NCI-H2029 (cell line): ENCODE data around the gene SLC39A10.

ENCODE experiments used
- DNase-seq: peaks from one replicate; lab custom pipeline; 2025; lab: John Stamatoyannopoulos, UW

The SLC39A10 gene

DNA sequence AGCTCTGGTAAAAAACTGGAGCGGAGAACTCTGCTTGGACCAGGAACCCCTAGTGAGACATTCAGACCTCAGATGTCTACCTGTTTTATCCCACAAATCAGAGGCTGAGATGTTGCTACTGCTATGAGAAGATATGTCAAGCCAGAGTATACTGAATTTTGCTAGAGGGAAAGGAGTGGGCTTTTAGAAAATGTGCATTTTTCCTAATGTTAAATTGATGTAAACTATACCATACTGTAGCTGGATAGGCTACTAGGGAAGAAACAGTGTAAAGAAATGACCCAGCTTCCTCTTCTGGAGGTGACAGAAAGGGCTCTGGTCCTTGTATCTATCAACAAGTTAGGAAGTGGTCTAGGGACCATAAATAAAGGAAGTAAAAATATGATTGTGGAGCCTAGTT is 65.0 kb downstream of the SLC39A10 start:
- no peak for DNase-seq

DNA sequence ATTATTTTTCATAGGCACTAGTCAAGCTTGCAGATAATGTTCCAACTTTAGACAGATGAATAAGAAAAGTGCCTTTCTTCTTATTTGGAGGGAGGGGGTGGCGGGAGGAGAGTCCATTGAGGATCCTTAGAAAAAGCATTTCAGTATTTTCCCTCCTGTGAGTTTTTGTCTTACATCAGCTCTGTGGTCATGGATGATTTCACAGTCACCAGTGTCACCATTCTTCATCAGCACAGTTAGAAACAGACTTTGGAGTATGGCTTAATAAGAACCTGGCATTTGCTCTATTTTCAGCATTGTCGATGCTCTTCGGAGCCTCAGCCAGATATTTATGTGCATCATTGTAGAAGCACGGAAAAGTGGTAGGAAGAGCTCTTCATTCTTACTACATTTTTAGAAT is 70.1 kb downstream of the SLC39A10 start:
- no peak for DNase-seq

DNA sequence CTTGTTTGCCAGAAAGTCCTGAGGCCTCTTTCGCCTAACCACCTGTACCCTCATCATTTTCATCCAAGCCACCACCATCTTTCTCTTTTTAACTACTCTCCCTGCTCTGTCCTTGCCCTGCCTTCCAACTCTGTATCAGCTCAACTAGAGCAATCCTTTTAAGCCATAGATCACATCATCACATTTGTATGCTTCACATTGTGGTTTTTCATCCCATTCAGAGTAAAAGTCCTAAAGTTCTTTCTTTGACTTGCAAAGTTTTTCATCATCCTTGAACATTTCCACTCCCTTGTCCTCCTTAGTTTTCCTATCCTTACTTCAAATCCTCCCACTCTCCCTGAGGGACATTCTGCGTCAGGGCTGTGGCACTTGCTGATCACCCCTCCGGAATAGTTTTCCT is 73.9 kb downstream of the SLC39A10 start:
- no peak for DNase-seq

DNA sequence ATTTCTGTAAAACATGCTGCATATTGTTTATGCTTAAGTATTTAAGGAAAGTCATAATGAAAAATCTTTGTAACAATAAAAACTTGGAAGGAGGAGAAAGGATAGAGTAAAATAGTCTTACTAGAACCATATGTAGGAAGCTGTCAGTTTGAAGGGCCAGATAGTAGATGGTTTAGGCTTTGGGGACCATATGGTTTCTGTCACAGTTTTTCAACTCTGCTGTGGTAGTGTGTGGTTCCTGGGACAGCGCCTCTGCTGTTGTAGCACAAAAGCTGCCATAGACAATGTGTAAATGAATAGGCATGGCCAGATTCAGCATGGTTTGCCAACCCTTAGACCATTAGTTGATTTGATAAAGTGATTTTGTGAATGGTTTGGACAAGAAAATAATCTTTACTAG is 75.5 kb downstream of the SLC39A10 start:
- no peak for DNase-seq

DNA sequence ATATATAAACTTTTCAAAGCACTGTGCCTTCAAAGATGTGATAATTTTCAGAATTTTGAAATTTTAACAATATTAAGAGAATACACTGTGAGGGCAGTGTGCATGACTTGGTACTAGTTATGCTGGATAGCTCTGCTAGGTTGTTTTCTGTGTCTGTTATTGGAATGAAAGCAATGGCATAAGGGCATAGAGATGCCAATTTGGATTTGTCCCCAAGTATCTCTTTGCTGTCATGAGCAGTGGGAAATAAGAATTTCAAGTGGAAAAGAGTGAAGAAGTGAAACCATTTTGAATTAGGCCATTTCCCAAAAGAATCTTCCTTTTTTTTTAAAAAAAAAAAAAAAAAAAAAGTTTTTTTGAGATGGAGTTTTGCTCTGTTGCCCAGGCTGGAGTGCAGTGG is 76.8 kb downstream of the SLC39A10 start:
- DNase-seq = no peak

DNA sequence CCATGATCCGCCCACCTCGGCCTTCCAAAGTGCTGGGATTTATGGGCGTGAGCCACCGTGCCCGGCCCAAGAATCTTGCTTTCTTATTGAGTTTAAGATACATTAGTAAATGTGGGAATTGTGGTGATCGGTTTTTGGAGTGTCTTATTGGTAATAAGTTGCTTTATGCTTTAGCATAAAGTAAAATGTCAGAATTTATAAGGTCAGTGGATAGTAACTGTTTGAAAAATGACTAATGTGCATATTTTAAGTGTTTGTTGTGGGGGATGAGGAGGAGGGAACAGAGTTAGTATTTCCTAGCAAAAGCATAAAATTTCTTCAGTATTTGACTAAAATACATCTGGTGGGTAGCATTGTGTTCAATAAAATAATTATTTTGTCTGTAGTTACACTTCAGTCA is 77.4 kb downstream of the SLC39A10 start:
- DNase-seq = no peak

DNA sequence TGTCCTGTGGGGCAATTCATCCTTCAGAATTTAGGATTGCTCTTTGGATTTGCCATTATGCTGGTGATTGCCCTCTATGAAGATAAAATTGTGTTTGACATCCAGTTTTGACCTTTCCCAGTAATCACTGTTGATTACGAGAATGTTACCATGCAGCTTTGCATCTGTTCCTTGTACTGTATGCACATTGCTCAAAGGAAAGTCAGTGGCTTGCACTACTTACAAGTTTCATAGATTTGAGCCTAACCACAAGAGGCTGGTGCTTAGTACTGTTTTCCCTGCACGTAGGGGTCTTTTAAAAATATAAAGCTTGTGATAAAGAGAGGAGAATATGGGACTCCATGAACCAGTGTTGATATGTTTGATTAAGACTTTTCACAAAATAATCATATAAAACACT is 77.9 kb downstream of the SLC39A10 start:
- no peak for DNase-seq

DNA sequence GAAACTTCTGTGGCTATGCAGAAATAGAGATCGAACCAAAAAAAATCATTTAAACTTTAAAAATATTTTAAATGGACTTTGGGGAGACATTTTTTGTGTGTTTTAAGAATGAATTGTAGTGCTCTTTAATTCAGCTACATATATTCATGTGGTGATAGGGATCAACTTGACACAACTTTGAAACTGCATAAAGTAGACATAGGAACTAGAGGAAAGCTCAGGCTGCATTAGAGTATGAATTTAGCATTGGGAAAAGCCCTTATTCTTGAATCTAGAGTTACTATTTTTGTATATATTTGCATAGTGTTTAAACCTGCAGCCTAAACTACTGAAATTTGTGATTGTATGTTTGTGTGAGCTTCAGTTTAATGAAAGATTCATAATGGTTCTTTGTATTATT is 78.3 kb downstream of the SLC39A10 start:
- DNase-seq = no peak

DNA sequence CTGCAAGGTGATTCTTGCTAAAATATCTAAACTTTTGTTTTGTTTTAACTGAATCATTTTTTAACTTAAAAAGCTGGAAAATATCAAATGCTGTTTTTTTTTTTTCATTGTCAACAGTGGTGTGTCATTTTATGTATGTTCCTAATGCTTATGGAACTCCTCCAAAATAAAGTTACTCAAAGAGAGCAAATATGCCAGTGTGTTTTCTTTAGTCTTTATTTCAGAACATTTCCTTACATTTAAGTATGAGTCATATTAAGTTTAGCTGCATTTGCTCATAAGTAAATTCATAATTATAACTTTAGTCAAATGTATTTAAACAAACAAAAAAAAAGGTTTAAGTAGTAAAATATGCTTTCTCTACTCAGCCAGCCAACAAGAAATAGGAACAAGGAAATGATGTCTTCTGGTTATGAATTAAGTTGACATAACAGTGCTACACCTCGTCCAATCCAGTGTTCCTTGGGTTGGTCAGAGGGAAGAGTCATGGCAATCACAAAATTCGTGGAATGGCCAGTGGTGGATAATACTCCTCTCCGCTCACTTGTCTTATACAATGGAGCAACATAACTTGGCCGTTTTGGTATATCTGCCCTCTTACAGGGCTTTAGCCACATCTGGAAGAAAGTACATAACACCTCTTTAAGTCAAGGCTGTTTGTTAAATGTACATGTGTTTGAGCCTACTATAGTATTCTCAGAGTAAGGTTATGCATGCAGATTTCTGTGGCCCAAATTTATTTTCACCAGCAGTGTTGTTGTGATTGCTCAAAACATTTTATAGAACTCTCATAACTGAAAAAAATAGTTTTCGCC is 80.7 kb downstream of the SLC39A10 start:
- no peak for DNase-seq

DNA sequence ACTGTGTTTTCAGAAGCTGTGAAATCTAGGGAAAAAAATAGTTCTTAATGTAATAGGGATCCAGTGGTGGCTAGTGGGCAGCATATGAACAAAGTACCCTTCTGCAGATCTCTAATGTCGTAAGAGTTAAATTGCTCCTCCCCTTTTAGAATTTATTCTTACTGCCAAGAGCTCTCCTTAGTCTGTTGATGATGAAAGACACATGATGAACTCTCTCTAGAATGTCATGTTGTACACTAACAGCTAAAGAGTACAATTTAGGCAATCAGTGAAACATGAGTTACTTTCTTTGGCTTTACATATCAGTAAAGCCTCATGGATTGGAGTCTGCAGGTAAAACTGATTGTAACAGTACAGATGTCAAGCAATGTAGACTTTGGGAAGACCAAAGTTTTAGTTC is 84.2 kb downstream of the SLC39A10 start:
- DNase-seq = no peak

DNA sequence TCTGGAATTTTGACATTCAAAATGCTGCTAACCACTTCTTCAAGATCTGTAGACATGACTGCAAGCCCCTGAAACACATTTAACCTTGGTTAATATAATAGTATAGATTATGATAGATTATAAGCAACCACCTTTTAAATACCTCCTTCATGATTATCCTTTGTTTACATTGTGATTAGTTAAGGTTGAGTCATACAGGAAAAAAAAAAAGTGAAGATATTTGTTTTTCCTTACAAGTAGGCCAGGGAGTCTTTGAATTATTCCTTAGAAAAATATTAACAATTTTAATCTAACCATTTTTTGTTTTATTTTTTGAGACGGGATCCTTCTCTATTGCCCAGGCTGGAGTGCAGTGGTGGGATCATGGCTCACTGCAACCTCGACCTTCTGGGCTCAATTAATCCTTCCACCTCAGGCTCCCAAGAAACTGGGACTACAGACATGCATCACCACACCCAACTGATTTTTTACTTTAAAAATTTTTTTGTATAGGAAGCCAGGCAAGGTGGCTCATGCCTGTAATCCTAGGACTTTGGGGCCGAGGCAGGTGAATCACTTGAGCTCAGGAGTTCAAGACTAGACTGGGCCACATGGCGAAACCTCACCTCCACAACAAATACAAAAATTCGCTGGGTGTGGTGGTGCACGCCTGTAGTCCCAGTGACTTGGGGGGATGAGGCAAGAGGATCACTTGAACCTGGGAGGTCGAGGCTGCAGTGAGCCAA is 99.4 kb downstream of the SLC39A10 start:
- DNase-seq = no peak

DNA sequence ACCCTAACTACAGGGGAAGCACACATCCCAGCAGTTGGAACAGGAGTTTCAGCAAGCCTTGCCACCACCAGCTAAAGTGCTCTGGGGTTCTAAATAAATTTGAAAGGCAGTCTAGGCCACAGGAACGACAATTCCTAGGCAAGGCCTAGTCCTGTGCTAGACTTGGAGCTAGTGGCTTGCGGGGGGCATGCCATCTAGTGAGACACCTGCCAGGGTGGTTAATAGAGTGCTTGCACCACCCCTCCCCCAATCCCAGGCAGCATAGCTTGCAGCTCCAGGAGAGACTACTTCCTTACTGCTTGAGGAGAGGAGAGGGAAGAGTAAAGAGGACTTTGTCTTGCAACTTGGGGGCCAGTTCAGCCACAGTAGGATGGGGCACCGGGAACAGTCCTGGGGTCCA is 101.8 kb downstream of the SLC39A10 start:
- DNase-seq = no peak

DNA sequence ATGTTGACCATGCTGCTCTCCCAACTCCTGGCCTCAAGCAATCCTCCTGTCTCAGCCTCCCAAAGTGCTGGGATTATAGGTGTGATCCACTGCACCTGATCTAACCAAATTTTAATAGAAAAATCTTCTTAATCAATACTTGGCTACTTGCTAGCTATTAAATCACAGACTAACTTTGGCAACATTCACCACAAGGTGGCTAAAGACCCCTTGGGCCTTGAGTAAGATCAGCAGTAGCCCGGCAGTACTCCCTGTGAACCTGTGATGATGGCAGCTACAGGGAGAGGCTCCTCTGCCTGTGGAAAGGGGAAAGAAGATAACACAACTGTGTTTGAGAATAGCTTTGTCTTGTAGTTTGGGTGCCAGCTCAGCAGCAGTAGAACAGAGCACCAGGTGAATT is 102.9 kb downstream of the SLC39A10 start:
- no peak for DNase-seq

DNA sequence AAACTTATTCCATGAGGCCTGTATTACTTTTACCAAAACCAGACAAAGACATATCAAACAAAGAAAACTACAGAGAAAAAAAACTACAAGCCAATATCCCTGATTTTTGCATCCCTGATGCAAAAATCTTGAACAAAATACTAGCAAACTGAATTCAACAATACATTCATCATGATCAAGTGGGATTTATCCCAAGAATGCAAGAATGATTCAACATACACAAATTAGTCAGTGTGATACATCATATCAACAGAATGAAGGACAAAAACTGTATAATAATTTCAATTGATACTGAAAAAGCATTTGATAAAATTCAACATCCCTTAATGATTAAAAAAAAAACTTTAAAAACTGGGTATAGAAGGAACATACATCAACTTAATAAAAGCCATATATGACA is 106.8 kb downstream of the SLC39A10 start:
- no peak for DNase-seq

DNA sequence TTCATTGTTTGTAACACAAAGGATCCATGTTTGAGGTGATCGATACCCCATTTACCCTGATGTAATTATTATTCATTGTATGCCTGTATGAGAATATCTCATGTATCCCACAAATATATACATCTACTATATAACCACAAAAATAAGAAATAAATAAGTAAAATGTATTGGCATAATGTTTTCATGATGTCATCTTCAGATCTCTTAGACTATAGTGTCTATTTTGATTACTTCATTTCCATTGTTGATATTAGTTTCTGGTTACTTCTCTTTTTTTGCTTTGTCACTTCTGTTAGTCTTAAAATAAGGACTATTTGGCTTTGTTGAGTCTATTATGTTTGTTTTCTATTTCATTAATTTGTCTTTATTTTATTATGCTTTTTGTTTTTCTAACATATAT is 109.7 kb downstream of the SLC39A10 start:
- no peak for DNase-seq

DNA sequence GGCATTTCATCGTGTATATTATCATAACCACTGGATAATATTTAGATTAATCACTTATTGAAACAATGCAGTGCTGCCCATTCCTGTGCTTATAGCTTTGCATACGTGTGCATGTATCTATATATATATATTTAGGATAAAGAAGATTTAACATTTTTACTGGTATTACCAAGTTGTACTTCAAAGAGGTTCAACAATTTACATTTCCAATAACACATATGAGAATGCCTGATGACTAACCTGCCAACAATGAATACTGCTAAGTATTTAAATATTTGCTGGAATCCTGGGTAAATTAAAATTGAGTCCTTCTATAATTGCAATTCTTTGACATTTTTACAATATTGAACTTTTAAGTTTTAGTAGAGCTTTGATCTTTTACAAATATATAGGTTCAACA is 111.4 kb downstream of the SLC39A10 start:
- DNase-seq = no peak

DNA sequence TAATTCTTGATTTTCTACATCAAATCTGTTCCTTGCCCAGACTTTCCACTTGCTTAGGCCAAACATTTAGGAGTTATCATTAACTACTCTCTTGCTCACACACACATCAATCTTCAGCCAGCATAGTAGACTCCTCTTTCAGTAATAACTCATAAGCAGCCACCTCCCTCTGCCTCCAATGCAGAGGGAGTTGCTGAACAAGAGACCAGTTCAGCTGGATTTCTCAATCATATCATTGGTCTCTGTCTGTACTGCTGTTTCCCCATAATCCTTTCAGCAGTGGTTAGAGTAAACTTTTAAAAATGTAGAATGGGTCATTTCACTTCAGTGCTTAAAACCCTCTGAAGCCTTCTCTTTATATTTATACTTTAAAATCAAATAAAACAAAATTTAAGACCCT is 112.9 kb downstream of the SLC39A10 start:
- no peak for DNase-seq

DNA sequence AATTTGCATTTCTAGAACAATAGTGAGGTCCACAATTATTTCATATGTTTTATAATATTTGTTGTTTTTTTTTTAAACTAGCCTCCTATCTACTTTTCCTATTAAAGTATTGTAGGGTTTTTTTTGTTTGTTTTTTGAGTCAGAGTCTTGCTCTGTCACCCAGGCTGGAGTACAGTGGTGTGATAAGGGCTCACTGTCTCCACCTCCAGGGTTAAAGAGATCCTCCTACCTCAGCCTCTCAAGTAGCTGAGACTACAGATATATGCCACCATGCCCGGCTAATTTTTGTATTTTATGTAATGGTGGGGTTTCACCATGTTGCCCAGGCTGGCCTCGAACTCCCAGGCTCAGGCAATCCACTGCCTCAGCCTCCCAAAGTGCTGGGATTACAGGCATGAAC is 122.5 kb downstream of the SLC39A10 start:
- no peak for DNase-seq

DNA sequence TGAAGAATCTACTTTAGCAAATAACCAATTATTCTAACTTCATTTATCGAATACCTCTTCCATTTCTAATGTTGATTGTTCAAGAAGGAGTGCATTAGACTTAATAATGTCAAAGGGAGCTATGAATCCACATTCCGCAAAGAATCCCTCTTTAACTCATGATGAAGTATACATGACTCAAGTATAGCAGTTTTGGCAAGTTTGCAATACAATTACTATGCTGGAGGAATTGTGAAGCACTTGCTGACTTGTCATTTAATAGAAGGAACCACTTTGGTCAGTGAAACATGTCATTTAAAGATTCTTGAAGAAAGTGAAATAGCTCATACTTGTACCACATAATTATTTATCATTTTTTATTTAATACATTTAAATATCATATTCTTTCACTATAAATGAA is 125.1 kb downstream of the SLC39A10 start:
- DNase-seq = no peak
